HG03460 (cell line): ENCODE data around the gene RIOK3.
"Not testable (repeated sequence)": the region's sequence is repeated elsewhere in the genome, so short reads cannot be mapped to it uniquely, and the experiment has no call there.

ENCODE experiments used
- ATAC-seq: cut with Tn5 transposase; IDR thresholded peaks from one replicate; pipeline ENCODE4 v1.9.1; 2021; ENCODE audit not compliant: unreplicated experiment

RIOK3 gene, protein sequence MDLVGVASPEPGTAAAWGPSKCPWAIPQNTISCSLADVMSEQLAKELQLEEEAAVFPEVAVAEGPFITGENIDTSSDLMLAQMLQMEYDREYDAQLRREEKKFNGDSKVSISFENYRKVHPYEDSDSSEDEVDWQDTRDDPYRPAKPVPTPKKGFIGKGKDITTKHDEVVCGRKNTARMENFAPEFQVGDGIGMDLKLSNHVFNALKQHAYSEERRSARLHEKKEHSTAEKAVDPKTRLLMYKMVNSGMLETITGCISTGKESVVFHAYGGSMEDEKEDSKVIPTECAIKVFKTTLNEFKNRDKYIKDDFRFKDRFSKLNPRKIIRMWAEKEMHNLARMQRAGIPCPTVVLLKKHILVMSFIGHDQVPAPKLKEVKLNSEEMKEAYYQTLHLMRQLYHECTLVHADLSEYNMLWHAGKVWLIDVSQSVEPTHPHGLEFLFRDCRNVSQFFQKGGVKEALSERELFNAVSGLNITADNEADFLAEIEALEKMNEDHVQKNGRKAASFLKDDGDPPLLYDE

DNA sequence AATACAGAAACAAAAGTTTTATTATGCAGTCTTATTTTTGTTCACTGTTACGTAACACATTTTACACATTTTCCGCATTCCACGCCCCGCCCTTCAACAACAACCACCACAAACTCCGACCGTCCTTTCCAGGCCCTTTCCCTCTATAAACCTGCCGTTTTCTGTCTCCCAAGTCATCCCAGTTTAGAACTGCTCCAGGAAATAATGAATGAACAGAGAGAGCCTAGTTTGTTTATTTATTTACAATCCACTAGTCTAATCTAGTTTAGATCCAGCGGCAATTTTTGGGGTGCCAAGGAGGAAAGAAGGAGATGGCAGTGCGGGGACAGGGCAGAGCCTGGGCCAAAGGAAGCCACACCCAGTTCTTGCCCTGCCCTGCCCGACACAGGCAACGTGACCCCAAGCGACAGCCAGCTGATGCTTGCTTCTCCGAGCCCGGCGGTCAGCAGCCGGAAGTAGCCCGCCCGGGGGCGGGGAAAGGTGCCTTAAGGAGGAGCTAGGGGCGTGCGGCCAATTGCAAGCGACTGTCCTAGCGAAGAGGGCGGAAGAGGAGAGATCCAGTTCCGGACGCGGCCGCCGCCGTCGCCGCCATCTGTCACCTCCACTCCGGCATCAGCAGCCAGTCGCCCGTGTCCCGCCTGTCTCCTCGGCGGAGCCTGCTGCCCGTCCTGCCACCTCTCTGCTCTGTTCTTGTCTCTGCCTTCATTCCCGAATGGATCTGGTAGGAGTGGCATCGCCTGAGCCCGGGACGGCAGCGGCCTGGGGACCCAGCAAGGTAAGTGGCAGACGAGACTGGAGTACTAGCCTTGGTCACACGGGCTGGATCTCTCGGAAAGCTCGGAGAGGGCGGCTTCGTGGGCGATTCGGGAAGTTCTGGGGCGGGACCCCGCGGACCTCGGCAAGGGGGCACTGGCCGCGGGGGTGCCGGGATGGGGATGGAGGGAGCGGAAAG, at the start of gene RIOK3:
RIOK3 (plus strand) TSS at position 560 of the 952 bp plus-strand sequence; CDS start at position 713, 153 bp downstream.
- ATAC-seq = peak; percentile 96

DNA sequence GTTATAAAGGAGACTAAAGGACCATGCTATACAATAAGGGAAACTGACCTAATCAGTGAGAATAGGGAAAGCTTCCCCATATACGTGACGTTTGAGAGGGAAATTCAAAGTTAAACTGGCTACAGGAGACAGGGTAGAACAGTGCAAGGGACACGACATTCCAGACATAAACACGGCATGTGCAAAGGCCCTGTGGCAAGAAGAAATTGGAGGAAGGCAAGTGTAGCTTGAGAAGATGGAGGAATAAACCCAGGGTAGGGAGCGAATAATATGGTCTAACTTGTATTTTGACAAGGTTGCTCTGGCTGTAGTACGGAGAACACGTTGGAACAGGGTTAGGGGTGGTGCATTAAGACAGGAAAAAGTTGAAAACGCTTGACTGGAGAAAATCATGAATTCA, 49.8 kb upstream of the RIOK3 start:
- no peak for ATAC-seq

DNA sequence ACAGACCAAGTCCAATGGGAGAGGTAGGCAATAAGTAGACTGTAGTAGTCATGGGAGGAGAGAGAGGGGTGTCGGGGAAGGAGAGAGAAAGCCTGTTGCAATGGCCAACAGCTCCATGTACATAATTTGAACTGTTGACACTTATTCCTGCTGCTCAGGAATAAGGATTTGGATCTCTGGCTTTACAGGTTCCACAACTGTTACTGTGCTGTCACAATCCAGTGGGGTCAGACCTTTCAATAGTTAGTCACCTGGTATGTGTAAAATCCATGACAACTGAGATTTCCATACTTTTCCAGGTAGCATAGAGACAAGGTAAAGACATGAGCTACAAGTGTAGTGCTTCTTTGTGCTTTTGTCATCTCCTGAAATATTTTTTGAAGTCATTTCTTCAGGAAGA, 47.5 kb upstream of the RIOK3 start:
- ATAC-seq = no peak

GRCh38 chr18:23406271-23406787, 46.8 kb upstream of the RIOK3 start:
- ATAC-seq = no peak

DNA sequence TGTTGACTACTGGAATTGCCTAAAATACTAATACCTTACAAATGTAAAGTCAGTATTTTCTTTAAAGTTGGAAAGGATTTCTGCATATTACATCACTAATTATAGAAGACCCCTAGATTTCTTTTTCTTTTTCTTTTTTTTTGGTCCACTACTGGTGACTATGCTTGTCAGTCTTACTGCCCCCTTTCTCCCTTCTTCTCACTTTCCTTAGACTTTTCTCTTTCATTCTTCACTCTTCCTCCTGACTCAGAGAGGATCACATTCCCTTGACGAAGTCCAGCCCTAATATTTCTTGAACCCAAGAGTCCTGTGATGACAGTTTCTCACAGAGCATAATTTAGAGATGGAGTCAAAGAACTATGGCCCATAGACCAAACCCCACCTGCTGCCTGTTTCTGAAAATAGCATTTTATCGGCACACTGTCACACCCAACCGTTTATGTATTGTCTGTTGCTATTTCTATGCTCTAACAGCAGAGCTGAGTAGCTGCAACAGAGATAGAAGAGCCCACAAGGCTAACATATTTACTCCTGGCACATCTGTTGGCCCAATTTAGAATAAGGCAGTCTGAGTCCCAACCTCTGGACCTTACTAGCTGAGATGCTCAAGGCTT, 40.6 kb upstream of the RIOK3 start:
- no peak for ATAC-seq

- ATAC-seq = no peak
These were observed 37.6 kb upstream of the RIOK3 start for GRCh38 chr18:23415515-23415914.

DNA sequence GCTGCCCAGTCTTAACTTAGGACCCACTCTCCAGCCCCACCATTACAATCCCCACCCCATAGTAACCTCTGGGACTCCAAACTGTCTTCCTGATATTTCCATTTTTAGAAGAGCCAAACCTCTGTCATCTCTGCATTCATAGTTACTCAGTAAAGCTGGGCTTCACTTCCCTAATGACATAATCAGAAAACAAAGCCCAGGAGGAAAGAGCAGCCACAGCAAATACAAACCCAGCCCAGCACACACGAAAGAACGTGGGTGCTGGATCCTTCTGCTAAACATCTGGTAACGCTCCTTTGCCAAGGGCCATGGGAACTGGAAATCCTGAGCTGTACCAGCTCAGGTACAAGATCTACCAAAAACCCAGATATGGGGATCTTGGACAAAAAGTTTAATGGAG, 36.8 kb upstream of the RIOK3 start:
- ATAC-seq = no peak

DNA sequence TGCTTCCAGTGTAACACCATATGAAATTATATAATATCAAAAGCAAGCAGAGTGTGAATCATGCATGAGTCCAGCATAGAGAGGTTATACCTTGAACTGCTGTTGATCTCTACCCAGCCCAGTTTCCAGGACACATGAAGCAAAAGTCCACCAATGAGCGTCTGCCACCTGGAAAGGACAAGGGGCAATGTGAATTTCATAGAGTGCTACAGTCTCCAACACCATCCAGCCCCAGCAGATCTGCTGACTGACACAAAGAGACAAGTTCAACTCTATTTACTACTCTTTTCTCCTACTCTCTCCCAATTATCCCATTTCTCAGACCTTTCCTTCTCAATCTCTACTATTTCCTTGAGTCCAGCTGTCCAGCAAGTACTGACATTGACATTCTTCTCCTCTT, 31.8 kb upstream of the RIOK3 start:
- ATAC-seq = no peak

DNA sequence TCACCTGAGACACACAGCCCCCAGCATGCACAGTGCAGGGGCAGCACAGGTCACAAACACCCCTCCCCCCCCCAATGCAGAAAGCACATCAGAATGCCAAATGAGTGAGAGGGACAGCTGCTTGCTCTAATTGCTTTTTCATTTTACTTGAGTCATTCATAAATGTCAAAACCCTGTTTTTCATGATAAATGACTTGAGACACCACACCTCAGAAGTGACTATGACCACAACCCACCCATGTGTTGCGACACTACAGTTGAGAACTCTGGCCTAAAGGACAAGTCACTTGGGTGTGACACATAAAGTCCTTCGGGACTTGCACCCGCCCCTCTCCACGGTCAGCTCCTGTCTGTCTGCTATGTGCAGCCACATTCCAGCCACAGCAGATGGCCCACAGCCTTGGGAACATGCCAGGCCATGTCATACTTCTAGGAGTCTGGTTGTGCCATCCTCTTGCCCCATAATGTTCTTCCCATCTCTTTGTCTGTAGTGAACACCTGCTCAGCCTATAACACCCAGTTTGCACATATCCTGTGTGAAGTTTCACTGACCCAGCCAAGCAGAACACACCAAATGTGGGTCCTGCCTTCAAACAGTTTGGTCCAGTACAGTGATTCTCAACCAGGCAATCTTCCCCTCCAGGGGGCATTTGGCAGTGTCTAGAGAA, 30.2 kb upstream of the RIOK3 start:
- peak; percentile 87 for ATAC-seq

- no peak for ATAC-seq
These were observed 28.5 kb upstream of the RIOK3 start for GRCh38 chr18:23424616-23425015.

- ATAC-seq = no peak
These were observed 24.3 kb upstream of the RIOK3 start for GRCh38 chr18:23428821-23429220.

GRCh38 chr18:23429538-23429937, 23.5 kb upstream of the RIOK3 start:
- not testable (repeated sequence) for ATAC-seq

DNA sequence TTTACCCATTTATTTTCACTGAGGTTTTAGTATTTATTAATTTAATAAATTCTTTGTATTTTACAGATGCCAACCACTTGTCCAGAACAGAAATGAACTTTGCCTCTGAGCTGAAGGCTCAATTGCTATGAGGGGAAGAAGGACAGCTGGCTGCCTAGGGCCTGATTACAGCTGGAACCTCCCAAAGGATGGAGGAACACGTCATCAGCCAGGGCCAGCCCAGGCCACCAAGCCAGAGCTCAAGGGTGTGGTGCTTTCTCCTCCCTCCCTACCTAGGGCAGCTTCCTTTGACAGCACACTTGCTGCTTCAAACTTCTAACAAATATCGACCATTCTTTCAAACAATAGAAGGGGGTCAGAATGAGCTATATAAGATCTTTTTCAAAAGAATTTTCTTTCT, 19.7 kb upstream of the RIOK3 start:
- no peak for ATAC-seq

- peak; percentile 96 for ATAC-seq
These were observed 15.6 kb upstream of the RIOK3 start for GRCh38 chr18:23437357-23438045.

DNA sequence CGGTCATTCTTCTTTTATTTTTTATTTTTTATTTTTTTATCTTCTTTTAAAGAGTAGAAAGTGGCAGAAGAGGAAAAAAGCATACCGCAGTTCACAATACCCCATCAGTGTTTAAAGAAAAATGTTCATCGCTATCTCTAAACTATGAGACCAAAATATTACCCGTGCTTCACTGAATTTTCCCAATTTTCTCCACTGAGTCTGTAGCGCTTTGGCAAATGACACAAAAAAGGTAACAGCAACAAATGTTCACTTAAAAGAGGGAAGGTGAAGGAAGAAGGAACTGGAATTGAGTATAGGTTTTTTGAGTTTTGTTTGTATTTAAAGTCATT, 15.1 kb upstream of the RIOK3 start:
- no peak for ATAC-seq

GRCh38 chr18:23438608-23439366, 14.3 kb upstream of the RIOK3 start:
- no peak for ATAC-seq

GRCh38 chr18:23440131-23440530, 13.0 kb upstream of the RIOK3 start:
- ATAC-seq = no peak

DNA sequence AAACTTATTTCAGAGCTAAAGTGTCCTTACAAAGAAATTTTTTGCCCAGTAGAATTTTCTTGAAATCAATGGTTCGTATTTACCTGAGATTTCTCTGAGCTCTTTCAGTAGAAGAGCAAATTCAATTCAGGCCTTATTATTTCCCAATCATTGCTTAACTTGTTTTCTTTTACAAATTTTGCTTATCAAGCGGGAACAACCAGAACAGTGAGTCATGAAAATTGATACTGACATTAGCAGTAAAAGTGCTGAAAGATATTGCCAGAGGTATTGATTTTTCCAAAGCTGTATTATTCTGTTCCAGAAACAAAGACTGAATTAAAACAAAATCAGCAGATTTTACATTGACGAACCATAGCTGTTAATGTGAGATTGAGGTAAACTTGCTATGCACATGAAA, 10.1 kb upstream of the RIOK3 start:
- no peak for ATAC-seq

DNA sequence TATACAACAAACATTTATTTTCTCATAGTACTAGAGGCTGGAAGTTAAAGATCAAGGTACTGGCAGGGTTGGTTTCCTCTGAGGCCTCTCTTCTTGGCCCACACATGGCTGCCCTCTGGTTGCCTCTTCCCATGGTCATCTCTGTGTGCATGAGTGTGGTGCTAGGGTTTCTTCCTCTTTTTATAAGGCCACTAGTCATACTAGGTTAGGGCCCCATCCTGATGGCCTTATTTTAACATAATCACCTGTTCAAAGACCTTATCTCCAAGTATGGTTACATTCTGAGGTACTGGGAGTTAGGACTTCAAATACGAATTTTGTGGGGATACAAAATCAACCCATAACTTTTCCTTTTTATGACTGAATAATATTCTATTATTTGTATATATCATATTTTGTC, 4.8 kb upstream of the RIOK3 start:
- no peak for ATAC-seq
